Liver (tissue), 3 donors: ENCODE measurements around the gene ITIH1.

Experiments used
- CTCF ChIP-seq: fragments of 150-350 bp; IDR thresholded peaks from 2 replicates; pipeline ENCODE4 v1.5.1; 2017; ENCODE audit warnings: improper control_type of control experiment, low read depth, low read length; ENCODE audit not compliant: missing input control
- EGR1 ChIP-seq, 2 donors: IDR thresholded peaks; 2 replicates each; pipeline ENCODE4 v1.6.1; 2016 to 2018; ENCODE audit warnings: antibody characterized with exemption in 2 of 2, low read depth in 2 of 2
- GABPA ChIP-seq, 2 donors: IDR thresholded peaks in 1 of 2; conservative IDR thresholded peaks in 1 of 2; 2 replicates each; pipeline ENCODE4 v1.6.1; 2016; ENCODE audit warnings: antibody characterized with exemption in 2 of 2, mild to moderate bottlenecking in 1 of 2, moderate library complexity in 1 of 2
- HNF4G ChIP-seq: IDR thresholded peaks from 2 replicates; pipeline ENCODE4 v1.6.1; 2016; ENCODE audit warnings: antibody characterized with exemption
- MAX ChIP-seq: IDR thresholded peaks from 2 replicates; pipeline ENCODE4 v1.6.1; 2016; ENCODE audit warnings: antibody characterized with exemption
- REST ChIP-seq: IDR thresholded peaks from 2 replicates; pipeline ENCODE4 v1.6.1; 2016; ENCODE audit warnings: antibody characterized with exemption, mild to moderate bottlenecking
- SP1 ChIP-seq: IDR thresholded peaks from 2 replicates; pipeline ENCODE4 v1.6.1; 2018; ENCODE audit warnings: antibody characterized with exemption, mild to moderate bottlenecking
- TAF1 ChIP-seq: conservative IDR thresholded peaks from 2 replicates; pipeline ENCODE4 v1.6.1; 2016; ENCODE audit warnings: antibody characterized with exemption, mild to moderate bottlenecking
- TF ChIP-seq, protein P1 (sequence below): IDR thresholded peaks from 2 replicates; pipeline ENCODE4 v1.6.1; 2016; ENCODE audit warnings: antibody characterized with exemption
- donor health status: healthy.
- donor health status: healthy.

DNA sequence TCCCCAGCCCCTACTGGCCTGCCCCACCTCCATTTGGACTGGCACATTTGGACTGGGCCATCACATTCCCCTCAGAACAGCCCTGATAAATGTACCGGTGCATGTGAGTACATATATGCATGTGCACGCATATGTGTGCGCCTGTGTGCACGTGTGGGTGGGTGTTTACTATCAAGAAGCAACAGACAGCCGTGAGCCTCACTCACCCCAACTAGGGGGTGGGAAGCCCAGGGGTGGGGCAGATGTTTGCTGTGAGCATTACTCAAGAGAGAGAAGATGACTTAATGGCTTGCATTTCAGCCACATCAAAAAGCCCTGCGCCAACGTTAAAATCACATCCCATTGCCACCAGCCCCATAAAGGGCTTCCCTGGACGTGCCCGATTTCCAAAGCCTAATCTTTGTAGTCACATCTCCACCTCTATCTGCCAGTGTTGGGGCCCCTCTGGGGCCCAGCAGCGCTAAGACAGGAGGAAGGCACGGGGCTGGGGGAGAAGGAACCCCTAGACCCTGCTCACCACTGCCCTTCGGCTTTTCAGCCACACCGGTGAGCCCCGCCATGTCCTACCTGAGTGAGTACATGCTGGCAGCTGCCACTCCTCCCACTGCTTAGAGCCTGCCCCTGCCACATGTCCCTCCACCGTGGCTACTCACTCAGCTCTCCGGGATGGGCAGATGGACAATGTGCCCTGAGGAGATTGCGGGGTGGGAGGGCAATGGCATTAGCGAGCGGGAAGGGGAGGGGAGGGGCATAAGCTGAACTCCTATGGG is 28.1 kb downstream of the ITIH1 start:
- TF ChIP-seq CTCF (no peak), HNF4G (no peak), SP1 (no peak), GABPA (IDR thresholded peaks at IDR 0.05 in 1 of 2, conservative IDR thresholded peaks at IDR 0.05 in 1 of 2) (no peak), EGR1 (IDR thresholded peaks at IDR 0.05; ENCODE audit: low read depth in 2 of 2) (no peak), REST (no peak), MAX (no peak), TAF1 (no peak)
- TF ChIP-seq, protein P1, sequence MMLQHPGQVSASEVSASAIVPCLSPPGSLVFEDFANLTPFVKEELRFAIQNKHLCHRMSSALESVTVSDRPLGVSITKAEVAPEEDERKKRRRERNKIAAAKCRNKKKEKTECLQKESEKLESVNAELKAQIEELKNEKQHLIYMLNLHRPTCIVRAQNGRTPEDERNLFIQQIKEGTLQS, result no peak
